ENCODE measurements around the gene B9D1. TPM values are rescaled to one million over a fixed set of nuclear protein-coding genes. Genes with fewer than 3 reads are reported as not detected.

The B9D1 gene
- total and polyA plus RNA-seq, 2 experiments from 2014 or later: 29.6 to 30.8 TPM

DNA sequence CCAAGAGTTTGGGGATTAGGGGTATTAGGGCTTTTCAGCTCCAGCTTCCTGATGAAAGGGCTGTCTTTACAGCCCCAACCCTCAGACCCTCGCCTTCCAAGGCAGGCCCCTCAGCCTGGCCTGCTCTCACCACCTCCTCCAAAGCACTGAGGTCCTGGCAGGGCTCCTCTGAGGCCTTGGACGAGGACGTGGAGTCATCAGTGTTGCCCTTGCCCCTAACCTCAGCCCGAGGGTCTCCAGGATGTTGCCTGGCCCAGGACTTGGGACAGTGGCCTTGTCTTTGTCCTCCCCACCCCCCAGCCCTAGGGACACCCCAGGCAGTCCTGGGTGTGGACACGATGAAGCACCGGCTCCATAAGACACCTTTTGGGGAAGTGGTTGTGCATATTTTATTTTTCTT, 28.2 kb downstream of the B9D1 start:
- whole genome bisulfite sequencing (ENCODE audit: low lambda C conversion rate, missing lambda C conversion rate): 97% methylated on average over 4 of the region's 6 CpGs

GRCh38 chr17:19333736-19334290, 28.7 kb downstream of the B9D1 start:
- no peak overlapping the region for H3K4me3 ChIP-seq
- no peak overlapping the region for H3K4me2 ChIP-seq
- WGBS (ENCODE audit: low lambda C conversion rate, missing lambda C conversion rate): 89% methylated on average over 12 of the region's 12 CpGs
- H2AFZ ChIP-seq: no peak overlapping the region
- no peaks in the 10 kb centered on the region for H3K79me2 ChIP-seq
- no peaks in the 10 kb centered on the region for H3K9me3 ChIP-seq (ENCODE audit: low read depth)
- no peaks in the 10 kb centered on the region for H3K27me3 ChIP-seq
- H3K9me2 ChIP-seq (replicated peaks; ENCODE audit: insufficient read depth): no peaks in the 10 kb centered on the region
- no peak for TF ChIP-seq EZH2 (IDR thresholded peaks at IDR 0.05; ENCODE audit: borderline replicate concordance)
- no peak for TF ChIP-seq EZH2phosphoT487 (IDR thresholded peaks at IDR 0.05; ENCODE audit: low read depth, severe bottlenecking, unreplicated experiment)
- TF ChIP-seq CTCF (IDR thresholded peaks at IDR 0.05; ENCODE audit: poor library complexity): no peak
- no peaks in the 10 kb centered on the region for H3K36me3 ChIP-seq (replicated peaks; ENCODE audit: insufficient read depth, low read depth)
- H3K27ac ChIP-seq: no peak overlapping the region
- H3K4me1 ChIP-seq (ENCODE audit: insufficient read depth): peaks cover 13% of the 10 kb centered on the region
- peak; percentile 3 for DNase-seq (ENCODE audit: low spot score)
- no peaks in the 10 kb centered on the region for H4K20me1 ChIP-seq (ENCODE audit: insufficient read depth, poor library complexity, severe bottlenecking)

More for the DNA sequence above, 28.2 kb downstream of the B9D1 start:
- Histone ChIP-seq H3K36me3 (replicated peaks; ENCODE audit: insufficient read depth, low read depth) (no peaks in the 10 kb centered on the region), H3K4me2 (no peak overlapping the region), H2AFZ (no peak overlapping the region), H3K27me3 (no peaks in the 10 kb centered on the region), H4K20me1 (ENCODE audit: insufficient read depth, poor library complexity, severe bottlenecking) (no peaks in the 10 kb centered on the region), H3K27ac (no peak overlapping the region), H3K9me2 (replicated peaks; ENCODE audit: insufficient read depth) (no peaks in the 10 kb centered on the region), H3K79me2 (no peaks in the 10 kb centered on the region), H3K4me1 (ENCODE audit: insufficient read depth) (peaks cover 13% of the 10 kb centered on the region), H3K4me3 (no peak overlapping the region), H3K9me3 (ENCODE audit: low read depth) (no peaks in the 10 kb centered on the region)
- no peak for TF ChIP-seq EZH2 (IDR thresholded peaks at IDR 0.05; ENCODE audit: borderline replicate concordance)
- peak; percentile 2 for DNase-seq (ENCODE audit: low spot score)

DNA sequence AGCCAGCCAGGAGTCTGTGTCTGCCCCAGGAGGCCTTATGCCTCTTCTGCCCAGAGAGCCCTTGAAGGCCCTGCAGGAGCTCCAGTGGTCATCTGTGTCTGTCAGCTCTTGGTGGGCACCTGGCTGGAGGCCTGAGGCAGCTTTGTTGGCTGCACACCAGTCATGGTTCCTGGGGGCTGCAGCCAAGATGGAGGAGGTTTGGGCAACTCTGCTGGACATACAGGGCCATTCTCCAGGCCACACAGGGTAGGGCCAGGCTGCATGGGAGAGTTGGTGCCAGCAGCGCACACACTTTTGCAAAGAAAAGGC, 29.4 kb downstream of the B9D1 start:
- DNase-seq (ENCODE audit: low spot score): no peak
- Histone ChIP-seq H3K4me2 (no peak overlapping the region), H4K20me1 (ENCODE audit: insufficient read depth, poor library complexity, severe bottlenecking) (no peaks in the 10 kb centered on the region), H2AFZ (no peak overlapping the region), H3K9me2 (replicated peaks; ENCODE audit: insufficient read depth) (no peaks in the 10 kb centered on the region), H3K36me3 (replicated peaks; ENCODE audit: insufficient read depth, low read depth) (no peaks in the 10 kb centered on the region), H3K9me3 (ENCODE audit: low read depth) (no peaks in the 10 kb centered on the region), H3K79me2 (no peaks in the 10 kb centered on the region), H3K27ac (no peak overlapping the region), H3K4me1 (ENCODE audit: insufficient read depth) (peaks cover 9% of the 10 kb centered on the region), H3K4me3 (no peak overlapping the region), H3K27me3 (no peaks in the 10 kb centered on the region)
- TF ChIP-seq EZH2 (IDR thresholded peaks at IDR 0.05; ENCODE audit: borderline replicate concordance) (no peak), EZH2phosphoT487 (IDR thresholded peaks at IDR 0.05; ENCODE audit: low read depth, severe bottlenecking, unreplicated experiment) (no peak), CTCF (IDR thresholded peaks at IDR 0.05; ENCODE audit: poor library complexity) (no peak)
- 100% methylated on average over 1 of the region's 1 CpG for WGBS (ENCODE audit: low lambda C conversion rate, missing lambda C conversion rate)

DNA sequence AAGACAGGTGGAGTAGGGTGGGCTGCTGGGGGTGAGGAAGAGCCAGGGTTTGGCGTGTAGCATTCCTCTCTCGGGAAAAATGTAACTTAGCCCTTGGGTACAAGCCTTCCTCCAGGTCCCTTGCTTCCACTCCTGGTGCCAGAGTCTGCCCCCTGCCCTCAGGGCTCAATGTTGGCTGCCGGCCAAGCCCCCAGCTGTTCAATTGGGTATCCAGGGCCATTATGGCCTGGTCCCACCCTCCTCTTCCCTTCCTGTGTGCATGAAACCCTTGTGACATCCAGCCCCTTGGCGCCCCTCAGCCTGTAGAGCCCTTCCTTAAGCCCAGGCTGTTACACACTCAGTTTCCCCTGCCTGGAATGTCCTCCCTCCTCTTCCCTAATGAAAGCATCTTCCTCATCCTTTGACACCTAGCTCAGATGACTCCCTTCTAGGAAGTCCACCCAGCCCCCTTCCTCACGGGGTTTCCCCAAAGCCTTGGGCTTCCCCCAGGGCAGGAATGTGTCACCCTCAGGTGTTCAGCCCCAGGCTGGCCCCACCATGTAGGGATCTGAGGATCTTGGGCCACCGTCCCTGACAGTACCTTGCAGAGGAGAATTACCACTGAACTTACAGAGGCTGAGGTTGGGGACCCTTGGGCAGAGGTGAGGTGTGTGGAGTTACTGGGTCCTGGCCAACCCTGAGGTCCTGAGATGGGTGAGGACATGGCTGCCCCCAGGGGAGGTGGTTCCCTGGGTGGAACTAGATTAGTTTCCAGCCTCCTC, 30.0 kb downstream of the B9D1 start:
- Histone ChIP-seq H3K27ac (no peak overlapping the region), H3K36me3 (replicated peaks; ENCODE audit: insufficient read depth, low read depth) (no peaks in the 10 kb centered on the region), H2AFZ (no peak overlapping the region), H3K79me2 (no peaks in the 10 kb centered on the region), H3K4me1 (ENCODE audit: insufficient read depth) (peaks cover 4% of the 10 kb centered on the region), H3K4me3 (no peak overlapping the region), H3K9me3 (ENCODE audit: low read depth) (no peaks in the 10 kb centered on the region), H3K27me3 (no peaks in the 10 kb centered on the region), H3K9me2 (replicated peaks; ENCODE audit: insufficient read depth) (no peaks in the 10 kb centered on the region), H4K20me1 (ENCODE audit: insufficient read depth, poor library complexity, severe bottlenecking) (no peaks in the 10 kb centered on the region), H3K4me2 (no peak overlapping the region)
- TF ChIP-seq CTCF (IDR thresholded peaks at IDR 0.05; ENCODE audit: poor library complexity) (no peak), EZH2phosphoT487 (IDR thresholded peaks at IDR 0.05; ENCODE audit: low read depth, severe bottlenecking, unreplicated experiment) (no peak), EZH2 (IDR thresholded peaks at IDR 0.05; ENCODE audit: borderline replicate concordance) (no peak)
- 86% methylated on average over 6 of the region's 6 CpGs for WGBS (ENCODE audit: low lambda C conversion rate, missing lambda C conversion rate)
- DNase-seq (ENCODE audit: low spot score): no peak
